ENCODE measurements around the gene SH3TC1.

Gene SH3TC1

DNA sequence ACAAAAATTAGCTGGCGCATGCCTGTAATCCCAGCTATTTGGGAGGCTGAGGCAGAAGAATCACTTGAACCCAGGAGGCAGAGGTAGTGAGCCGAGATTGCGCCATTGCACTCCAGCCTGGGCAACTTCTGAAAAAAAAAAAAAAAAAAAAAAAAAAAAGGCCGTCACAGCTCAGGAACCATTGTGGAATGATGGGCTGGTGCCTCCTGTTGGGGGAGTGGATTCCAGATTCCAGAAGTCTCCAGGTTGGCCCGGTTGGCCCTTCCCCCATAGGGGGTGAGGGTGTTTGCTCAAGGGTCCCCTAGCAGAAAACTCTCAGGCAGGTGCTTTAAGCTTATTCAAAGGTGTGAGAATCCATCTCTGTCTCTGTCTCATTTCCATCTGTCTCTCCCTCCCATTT is 11.5 kb downstream of the SH3TC1 start:
- Histone ChIP-seq H3K27me3 (ENCODE audit: insufficient read depth, poor library complexity, severe bottlenecking) (no peaks in the 10 kb centered on the region), H3K4me3 (replicated peaks; ENCODE audit: insufficient read depth, low read length) (no peak overlapping the region), H3K27ac (replicated peaks) (no peak overlapping the region)
- TF ChIP-seq SPI1 (IDR thresholded peaks at IDR 0.05; ENCODE audit: borderline replicate concordance, low read depth) (no peak), POLR2AphosphoS5 (IDR thresholded peaks at IDR 0.05; ENCODE audit: low read depth) (no peak), GABPA (IDR thresholded peaks at IDR 0.05; ENCODE audit: low read depth) (no peak), REST (IDR thresholded peaks at IDR 0.05; ENCODE audit: insufficient replicate concordance, low read depth) (no peak)
- TF ChIP-seq, protein P1, sequence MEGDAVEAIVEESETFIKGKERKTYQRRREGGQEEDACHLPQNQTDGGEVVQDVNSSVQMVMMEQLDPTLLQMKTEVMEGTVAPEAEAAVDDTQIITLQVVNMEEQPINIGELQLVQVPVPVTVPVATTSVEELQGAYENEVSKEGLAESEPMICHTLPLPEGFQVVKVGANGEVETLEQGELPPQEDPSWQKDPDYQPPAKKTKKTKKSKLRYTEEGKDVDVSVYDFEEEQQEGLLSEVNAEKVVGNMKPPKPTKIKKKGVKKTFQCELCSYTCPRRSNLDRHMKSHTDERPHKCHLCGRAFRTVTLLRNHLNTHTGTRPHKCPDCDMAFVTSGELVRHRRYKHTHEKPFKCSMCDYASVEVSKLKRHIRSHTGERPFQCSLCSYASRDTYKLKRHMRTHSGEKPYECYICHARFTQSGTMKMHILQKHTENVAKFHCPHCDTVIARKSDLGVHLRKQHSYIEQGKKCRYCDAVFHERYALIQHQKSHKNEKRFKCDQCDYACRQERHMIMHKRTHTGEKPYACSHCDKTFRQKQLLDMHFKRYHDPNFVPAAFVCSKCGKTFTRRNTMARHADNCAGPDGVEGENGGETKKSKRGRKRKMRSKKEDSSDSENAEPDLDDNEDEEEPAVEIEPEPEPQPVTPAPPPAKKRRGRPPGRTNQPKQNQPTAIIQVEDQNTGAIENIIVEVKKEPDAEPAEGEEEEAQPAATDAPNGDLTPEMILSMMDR (IDR thresholded peaks at IDR 0.05; ENCODE audit: insufficient read depth, low read length) = no peak
- no peak for DNase-seq (ENCODE audit: low read depth in 1 of 2, low spot score in 1 of 2)

DNA sequence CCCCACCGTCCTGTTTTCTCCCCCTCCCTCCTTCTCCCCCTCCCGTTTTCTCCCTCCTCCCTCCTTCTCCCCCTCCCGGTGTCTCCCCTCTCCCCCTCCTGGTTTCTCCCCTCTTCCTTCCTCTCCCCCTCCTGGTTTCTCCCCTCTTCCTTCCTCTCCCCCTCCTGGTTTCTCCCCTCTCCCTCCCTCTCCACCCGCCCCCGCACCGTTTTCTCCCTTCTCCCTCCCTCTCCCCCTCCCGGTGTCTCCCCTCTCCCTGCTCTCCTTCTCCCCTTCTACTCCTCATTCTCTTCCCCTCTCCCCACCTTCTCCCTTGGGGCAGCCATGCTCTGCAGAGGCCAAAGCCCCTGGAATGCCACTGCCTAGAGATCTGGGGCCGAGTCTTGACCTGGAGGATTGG is 12.2 kb downstream of the SH3TC1 start:
- H3K27ac ChIP-seq (replicated peaks) = no peak overlapping the region
- no peaks in the 10 kb centered on the region for H3K27me3 ChIP-seq (ENCODE audit: insufficient read depth, poor library complexity, severe bottlenecking)
- TF ChIP-seq, protein P1 (IDR thresholded peaks at IDR 0.05; ENCODE audit: insufficient read depth, low read length) = no peak
- TF ChIP-seq POLR2AphosphoS5 (IDR thresholded peaks at IDR 0.05; ENCODE audit: low read depth) (no peak), SPI1 (IDR thresholded peaks at IDR 0.05; ENCODE audit: borderline replicate concordance, low read depth) (no peak), GABPA (IDR thresholded peaks at IDR 0.05; ENCODE audit: low read depth) (no peak), REST (IDR thresholded peaks at IDR 0.05; ENCODE audit: insufficient replicate concordance, low read depth) (no peak)
- no peak for DNase-seq (ENCODE audit: low read depth in 1 of 2, low spot score in 1 of 2)
- no peak overlapping the region for H3K4me3 ChIP-seq (replicated peaks; ENCODE audit: insufficient read depth, low read length)

- no peak for DNase-seq (ENCODE audit: low read depth in 1 of 2, low spot score in 1 of 2)
- H3K27ac ChIP-seq (replicated peaks) = no peak overlapping the region
- H3K4me3 ChIP-seq (replicated peaks; ENCODE audit: insufficient read depth, low read length) = no peak overlapping the region
- TF ChIP-seq GABPA (IDR thresholded peaks at IDR 0.05; ENCODE audit: low read depth) = no peak
- no peak for TF ChIP-seq SPI1 (IDR thresholded peaks at IDR 0.05; ENCODE audit: borderline replicate concordance, low read depth)
- no peak for TF ChIP-seq POLR2AphosphoS5 (IDR thresholded peaks at IDR 0.05; ENCODE audit: low read depth)
- TF ChIP-seq REST (IDR thresholded peaks at IDR 0.05; ENCODE audit: insufficient replicate concordance, low read depth) = no peak
- TF ChIP-seq, protein P1 (IDR thresholded peaks at IDR 0.05; ENCODE audit: insufficient read depth, low read length) = no peak
- no peaks in the 10 kb centered on the region for H3K27me3 ChIP-seq (ENCODE audit: insufficient read depth, poor library complexity, severe bottlenecking)
Measured at GRCh38 chr4:8211737-8212581, 12.9 kb downstream of the SH3TC1 start.
